Hypothalamus (tissue), 51 donors: ENCODE results near the gene PIGM.
"Not testable (repeated sequence)": the region's sequence is repeated elsewhere in the genome, so short reads cannot be mapped to it uniquely, and the experiment has no call there.

ENCODE experiments used
- DNase-seq, 51 donors: peaks; one replicate each; lab custom pipeline; 2025; lab: John Stamatoyannopoulos, UW

The PIGM gene

GRCh38 chr1:160062230-160062532 is 30.4 kb upstream of the PIGM start:
- DNase-seq = peak; percentile 35 to 99 (median 92)

DNA sequence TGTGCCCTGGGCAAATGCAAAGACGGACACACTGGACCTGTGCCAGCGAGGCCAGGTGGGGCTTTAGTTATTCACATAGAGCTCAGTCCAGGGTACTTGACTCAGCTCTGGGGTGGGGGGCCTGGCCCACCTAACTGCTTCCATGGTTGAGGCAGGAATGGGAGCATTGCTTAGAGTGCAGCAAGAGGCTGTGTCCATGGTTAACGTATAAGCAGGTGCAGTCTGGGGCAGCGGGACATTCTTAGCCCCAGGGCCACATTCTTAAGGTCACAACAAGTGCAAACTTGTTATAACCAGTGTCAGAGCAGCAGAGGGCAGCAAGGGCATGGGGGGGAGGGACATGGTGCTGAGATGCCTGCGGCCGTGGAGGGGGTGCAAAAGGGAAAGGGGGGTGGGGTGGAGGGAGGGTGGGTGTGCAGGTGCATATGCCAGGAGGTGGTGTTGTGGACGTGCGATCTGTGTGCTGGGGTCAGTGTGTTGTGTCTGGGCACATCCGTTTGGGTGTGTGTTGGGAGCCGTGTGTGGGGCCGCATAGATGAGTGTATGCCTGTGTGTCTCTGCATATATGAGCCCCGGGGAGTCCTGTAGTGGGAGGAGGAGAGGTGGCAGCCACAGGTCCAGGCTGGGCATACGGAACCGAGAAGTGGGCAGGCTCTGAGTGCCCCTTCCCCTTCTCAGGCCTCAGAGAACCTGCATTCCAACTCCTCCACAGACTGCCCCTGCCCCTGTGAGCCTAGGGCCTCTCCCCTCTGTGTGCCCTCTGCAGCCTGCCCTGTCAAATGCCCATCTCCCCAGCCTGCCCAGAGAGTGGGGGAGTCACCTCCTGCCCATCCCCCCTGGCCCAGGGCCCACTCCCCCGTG is 29.8 kb upstream of the PIGM start:
- DNase-seq = peak in 21 of 51 donors; percentile 21 to 86 (median 53)

GRCh38 chr1:160058087-160058486 is 26.3 kb upstream of the PIGM start:
- peak in 4 of 51 donors; percentile 16 to 37 (median 23) for DNase-seq

- no peak for DNase-seq
Observed at GRCh38 chr1:160056648-160057169, 24.9 kb upstream of the PIGM start.

GRCh38 chr1:160053548-160054365 is 22.0 kb upstream of the PIGM start:
- DNase-seq = peak in 7 of 51 donors; percentile 14 to 33 (median 25)

DNA sequence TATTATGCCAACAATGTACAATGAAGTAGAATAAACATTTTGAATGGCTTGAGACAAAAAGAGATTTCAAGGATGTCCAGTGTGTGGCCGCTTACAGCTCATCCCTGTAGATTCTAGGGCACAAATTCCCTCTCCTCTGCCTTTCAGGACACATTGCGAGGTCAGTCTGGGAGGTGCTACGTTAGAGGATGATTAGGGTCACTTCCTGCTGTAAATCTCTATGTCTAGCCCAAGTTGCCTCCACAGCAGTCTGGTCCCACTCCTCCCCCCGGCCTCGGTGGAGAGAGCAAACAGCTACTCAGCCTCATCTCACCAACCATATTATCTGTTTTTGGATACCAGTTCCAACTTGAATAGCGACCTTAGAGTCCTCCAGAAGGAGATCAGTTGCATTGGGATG is 21.1 kb upstream of the PIGM start:
- DNase-seq = no peak

DNA sequence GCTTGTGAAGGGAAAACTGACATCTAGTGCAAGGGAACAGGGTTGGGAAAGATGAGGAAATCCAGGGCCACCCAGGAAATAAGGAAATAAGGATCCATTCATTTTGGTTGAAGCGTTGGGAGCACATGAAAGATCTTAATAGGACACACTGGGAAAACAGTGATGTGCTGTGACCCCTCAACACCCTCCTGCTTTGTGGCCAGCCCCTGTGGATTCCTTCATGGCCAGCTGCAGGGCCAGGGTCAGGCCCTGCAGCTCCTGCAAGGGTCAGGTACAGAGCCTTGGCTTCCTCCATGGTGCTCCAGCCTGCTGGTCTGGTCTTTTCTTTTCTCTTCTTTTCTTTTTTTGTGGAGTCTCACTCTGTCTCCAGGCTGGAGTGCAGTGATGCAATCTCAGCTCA is 18.8 kb upstream of the PIGM start:
- DNase-seq = no peak

DNA sequence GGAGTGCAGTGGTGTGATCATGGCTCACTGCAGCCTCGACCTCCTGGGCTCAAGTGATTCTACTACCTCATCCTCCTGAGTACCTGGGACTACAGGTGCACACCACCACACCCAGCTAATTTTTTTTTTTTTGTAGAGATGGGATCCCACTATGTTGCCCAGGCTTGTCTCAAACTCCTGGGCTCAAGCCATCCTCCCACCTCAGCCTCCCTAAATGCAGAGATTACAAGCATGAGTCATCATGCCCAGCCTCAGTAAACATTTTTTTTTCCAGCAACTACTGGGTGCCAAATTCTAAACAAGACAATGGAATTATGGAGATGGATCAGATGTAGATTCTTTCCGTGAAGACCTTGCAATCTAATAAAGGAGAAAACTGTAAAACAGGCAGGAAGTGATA is 18.4 kb upstream of the PIGM start:
- DNase-seq = not testable (repeated sequence)

- no peak for DNase-seq
Observed at GRCh38 chr1:160049101-160049500, 17.3 kb upstream of the PIGM start.

- DNase-seq = no peak
Observed at GRCh38 chr1:160048335-160048734, 16.5 kb upstream of the PIGM start.

DNA sequence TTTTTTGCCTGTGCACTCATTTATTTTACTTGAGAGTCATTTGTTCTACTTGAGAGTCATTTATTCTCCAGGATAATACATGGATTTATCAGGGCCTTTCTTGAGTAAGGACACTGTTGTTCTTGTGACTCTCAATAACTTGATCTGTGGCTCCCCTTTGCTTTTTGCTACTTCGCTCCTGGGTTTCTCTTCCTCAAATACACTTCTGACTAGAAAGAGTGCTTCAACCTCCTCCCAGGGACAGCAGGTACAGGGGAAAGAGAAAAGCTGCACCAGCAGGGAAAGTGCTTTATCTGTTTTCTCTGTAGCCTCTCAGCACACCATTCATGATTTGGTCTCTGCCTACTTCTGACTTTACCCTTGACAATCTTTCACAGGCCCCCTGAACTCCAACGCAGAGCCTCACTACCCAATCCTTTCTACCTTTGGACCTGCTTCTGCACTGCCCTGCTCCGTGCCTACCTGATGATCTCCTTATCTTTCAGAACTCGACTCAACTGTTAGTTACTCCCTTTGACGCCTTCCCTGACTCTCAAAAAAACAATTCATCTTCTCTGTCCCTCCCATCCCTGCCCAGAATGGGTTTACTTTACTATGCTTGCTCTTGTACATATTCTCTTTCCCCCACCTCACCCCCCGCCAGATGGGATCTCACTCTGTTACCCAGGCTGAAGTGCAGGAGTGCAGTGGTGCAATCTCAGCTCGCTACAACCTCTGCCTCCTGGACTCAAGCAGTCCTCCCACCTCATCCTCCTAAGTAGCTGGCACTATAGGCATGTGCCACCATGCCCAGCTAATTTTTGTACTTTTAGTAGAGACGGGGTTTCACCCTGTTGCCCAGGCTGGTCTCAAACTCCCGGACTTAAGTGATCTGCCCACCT is 15.6 kb upstream of the PIGM start:
- DNase-seq = no peak

DNA sequence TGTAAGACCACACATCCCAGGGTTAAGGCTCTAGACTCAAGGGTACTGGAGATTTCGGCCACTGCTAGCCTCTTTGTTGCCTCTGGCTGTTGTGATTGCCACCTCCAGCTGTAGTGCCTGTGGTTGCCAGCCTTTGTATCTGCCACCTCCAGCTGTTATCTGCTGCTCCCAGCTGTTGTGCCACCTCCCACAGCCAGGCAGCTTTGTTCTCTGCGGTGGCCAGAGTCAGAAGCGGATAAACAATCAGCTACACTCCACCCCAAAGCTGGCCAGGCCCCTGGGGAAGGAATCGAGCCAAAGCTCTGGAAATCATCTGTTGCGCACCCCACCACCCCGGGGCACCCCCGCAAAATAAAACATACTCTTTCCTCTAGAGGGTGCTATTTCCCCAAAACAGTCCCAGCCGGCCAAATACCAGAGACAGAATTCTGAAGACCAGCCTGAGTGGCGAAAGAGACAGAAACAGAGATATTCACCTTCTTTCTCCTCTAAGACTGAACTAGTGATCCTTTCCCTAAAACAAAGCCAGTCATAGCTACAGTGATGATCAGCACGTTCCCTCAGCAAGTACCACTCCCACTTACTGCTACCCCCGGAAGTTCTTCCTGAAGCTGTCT is 14.8 kb upstream of the PIGM start:
- DNase-seq = peak in 47 of 51 donors; percentile 31 to 96 (median 78)

GRCh38 chr1:160045653-160046052 is 13.9 kb upstream of the PIGM start:
- DNase-seq = no peak

GRCh38 chr1:160043543-160043942 is 11.8 kb upstream of the PIGM start:
- DNase-seq = no peak

- DNase-seq = no peak
Observed at GRCh38 chr1:160040476-160040875, 8.7 kb upstream of the PIGM start.

DNA sequence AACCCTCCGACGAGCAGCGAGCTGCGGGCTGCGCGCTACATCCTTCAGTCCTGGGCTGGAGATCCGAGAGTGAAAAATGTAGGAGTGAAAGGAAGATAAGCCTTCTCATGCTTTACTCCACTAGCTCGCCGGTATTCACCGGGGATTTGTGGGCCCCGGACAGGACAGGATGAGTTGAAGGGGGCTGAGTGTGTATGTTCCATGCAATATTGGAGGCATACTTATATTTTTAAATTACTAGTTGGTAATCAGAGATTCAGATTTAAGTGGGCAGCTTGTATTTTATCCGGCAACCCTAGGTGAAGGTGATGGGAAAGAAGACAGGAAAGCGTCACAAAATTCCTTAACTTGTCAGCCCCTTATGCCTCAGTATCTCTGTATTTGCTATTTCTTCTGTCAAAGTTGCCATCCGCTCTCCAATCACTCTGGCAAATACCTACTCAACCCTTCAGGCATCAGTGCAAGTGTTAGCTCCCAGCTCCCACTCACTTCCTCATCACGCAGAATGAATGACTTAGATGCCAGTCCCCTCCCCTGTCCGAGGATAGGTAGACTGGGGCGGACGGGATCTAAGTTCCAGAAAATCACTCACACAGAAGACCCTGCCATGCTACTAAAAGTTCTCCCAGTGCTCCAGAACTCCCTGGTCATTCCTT is 503 bp upstream of the PIGM start:
- DNase-seq = peak in 1 of 51 donors; percentile 20

DNA sequence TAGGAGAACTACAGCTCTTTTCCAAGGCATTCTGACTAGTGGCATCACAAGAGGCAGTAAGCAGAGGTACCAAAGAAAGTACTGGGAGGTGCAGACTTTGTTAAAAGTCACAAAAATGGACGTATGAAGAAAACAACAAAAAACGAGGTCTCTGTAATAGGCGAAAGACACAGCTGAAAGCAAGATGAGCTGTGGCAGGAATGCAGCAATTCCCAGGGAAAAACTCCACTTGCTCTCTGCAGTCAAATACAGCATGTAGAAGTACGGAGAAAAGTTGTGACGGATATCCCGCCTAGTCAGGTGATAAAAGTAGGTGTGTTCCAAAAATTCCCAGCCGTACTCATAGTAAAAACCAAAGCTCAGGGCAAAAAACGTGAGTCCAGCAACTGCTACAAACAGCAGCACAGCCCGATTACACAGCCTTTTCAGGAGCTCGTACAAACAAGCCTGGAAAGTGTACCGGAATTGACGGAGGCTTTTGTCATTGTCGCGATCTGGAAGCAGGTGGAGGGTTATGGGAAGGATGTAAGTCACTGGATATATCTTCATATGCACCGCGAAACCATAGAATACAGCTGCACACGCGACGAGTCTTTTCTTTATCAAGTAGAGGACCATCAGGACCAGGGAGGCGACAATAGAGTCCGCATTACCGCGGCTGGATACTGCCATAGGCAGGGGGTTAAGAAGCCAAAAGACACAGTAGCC is 979 bp downstream of the PIGM start:
- DNase-seq = peak in 2 of 51 donors; percentile 42 to 55

DNA sequence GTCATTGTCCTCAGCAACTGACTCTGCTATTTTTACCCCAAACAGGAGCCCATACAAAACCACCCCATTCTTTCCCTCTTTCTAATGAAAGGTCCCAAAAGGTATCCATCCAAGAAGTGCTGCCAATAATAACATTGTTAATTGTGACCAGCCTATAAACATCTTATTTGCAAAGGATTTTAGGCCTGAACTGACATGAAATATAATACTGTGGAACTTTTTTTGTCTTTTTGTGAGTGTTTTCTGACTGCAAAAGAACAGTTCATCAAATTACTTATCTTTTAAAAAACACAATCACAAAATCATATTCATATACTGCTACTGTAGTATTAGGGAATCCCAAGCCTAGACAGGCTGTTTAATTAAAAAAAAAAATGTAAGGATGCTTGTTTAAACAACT is 3.4 kb downstream of the PIGM start:
- DNase-seq = no peak

DNA sequence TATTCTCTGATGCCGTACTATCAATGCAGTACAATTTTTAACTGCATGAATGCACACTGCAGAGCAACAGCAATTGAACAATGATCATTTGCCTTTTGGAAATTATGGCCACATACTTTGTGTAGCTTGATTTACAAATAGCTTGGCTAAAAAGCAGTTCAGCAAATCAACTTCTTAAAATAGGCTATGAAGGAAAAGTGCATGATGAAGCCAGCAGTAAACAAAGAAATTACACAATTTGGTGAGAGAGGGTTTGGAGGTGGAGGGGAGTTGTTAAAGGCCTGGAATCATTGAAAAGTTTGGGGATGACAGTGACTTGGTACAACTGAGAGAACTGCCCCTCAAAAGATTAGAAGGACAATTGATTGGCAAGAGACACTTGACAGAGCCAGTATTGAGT is 6.5 kb downstream of the PIGM start:
- DNase-seq = no peak
